SU-DHL-6 (cell line): Measurements from ENCODE around the gene FAM3A.

Experiments
- H2AFZ ChIP-seq: fragments of 200-600 bp; sonication (generic); 2 replicates; pipeline ENCODE4 v1.6.1; 2014; ENCODE audit warnings: low read depth, mild to moderate bottlenecking, moderate library complexity, mixed read lengths, antibody characterized with exemption, low read length; ENCODE audit not compliant: severe bottlenecking
- H3F3A ChIP-seq: fragments of 200-600 bp; shearing (Covaris generic); 2 replicates; pipeline ENCODE4 v1.6.0; 2016; ENCODE audit warnings: antibody characterized with exemption, mild to moderate bottlenecking; ENCODE audit not compliant: insufficient read depth
- H3K27ac ChIP-seq: fragments of 200-600 bp; sonication (generic); 2 replicates; pipeline ENCODE4 v1.5.1; 2016; ENCODE audit warnings: low read depth, mild to moderate bottlenecking, low read length, moderate library complexity, mixed read lengths
- H3K27me3 ChIP-seq: fragments of 200-600 bp; sonication (generic), shearing (Covaris generic); 2 replicates; pipeline ENCODE4 v1.6.0; 2014; ENCODE audit warnings: mild to moderate bottlenecking, low read length
- H3K36me3 ChIP-seq: fragments of 200-600 bp; sonication (generic); 2 replicates; pipeline ENCODE4 v1.6.1; 2014; ENCODE audit warnings: mild to moderate bottlenecking, low read length, mixed read lengths
- H3K4me2 ChIP-seq: fragments of 300-600, 200-600 bp; shearing (Covaris generic), sonication (generic); 2 replicates; pipeline ENCODE4 v1.6.0; 2014; ENCODE audit warnings: low read length, low read depth, mild to moderate bottlenecking; ENCODE audit not compliant: poor library complexity, severe bottlenecking
- H3K4me3 ChIP-seq: fragments of 200-600 bp; sonication (generic); 2 replicates; pipeline ENCODE4 v1.5.1; 2014; ENCODE audit warnings: antibody characterized with exemption, low read length, mild to moderate bottlenecking, mixed read lengths; ENCODE audit not compliant: insufficient read depth, poor library complexity, severe bottlenecking
- H3K79me2 ChIP-seq: fragments of 200-600 bp; sonication (generic); 2 replicates; pipeline ENCODE4 v1.6.1; 2014; ENCODE audit warnings: mild to moderate bottlenecking, low read length, moderate library complexity; ENCODE audit not compliant: insufficient read depth
- H3K9ac ChIP-seq: fragments of 200-600 bp; sonication (generic); 2 replicates; pipeline ENCODE4 v1.7.0; 2014; ENCODE audit warnings: mild to moderate bottlenecking, low read length
- H3K9me2 ChIP-seq: fragments of 200-600 bp; sonication (generic); replicated peaks from 2 replicates; pipeline ENCODE4 v1.6.1; 2014; ENCODE audit warnings: low read length; ENCODE audit not compliant: insufficient read depth
- H3K9me3 ChIP-seq: fragments of 200-600 bp; sonication (generic); 2 replicates; pipeline ENCODE4 v1.6.1; 2014; ENCODE audit warnings: low read length, mixed read lengths; ENCODE audit not compliant: insufficient read depth
- H4K20me1 ChIP-seq: fragments of 200-600 bp; sonication (generic); 2 replicates; pipeline ENCODE4 v1.6.1; 2014; ENCODE audit warnings: low read depth, mild to moderate bottlenecking, antibody characterized with exemption, low read length, moderate library complexity, mixed read lengths
- EZH2phosphoT487 ChIP-seq: fragments of 200-600 bp; sonication (generic), shearing (Covaris generic); conservative IDR thresholded peaks from 2 replicates; pipeline ENCODE4 v1.6.1; 2018; ENCODE audit warnings: mild to moderate bottlenecking, antibody characterized with exemption, low read length, moderate library complexity, mixed read lengths
- TF ChIP-seq, protein P1 (sequence below): fragments of 200-600 bp; sonication (generic); IDR thresholded peaks from one replicate; pipeline ENCODE4 v1.5.1; 2017; ENCODE audit warnings: antibody characterized with exemption, mild to moderate bottlenecking, low read length, moderate library complexity; ENCODE audit not compliant: insufficient read depth, poor library complexity, severe bottlenecking

Gene FAM3A

DNA sequence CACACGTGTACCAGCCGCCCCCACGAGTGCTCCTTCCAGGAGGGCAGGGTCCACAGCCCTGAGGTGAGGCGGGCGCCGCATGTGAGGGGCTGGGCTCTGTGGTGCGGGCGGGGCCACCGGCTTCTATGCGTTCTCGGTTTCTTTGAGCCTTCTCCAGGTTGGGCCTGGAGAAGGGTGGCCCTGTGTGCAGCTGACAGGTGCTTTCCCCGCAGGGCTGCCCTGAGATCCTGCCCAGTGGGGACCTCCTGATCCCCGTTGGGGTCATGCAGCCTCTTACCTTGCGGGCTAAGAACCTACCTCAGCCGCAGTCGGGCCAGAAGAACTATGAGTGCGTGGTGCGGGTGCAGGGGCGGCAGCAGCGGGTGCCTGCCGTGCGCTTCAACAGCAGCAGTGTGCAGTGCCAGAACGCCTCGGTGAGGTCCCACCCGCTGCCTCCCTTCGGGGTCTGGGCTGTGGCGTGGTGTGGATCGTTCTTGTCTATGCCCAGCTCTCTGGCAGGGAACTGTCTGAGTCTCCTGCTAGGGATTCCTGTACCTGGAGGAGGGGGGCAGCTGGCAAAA, 51.1 kb downstream of the FAM3A start:
- Histone ChIP-seq H3K36me3 (no peaks in the 10 kb centered on the region), H3K9ac (no peak overlapping the region)

DNA sequence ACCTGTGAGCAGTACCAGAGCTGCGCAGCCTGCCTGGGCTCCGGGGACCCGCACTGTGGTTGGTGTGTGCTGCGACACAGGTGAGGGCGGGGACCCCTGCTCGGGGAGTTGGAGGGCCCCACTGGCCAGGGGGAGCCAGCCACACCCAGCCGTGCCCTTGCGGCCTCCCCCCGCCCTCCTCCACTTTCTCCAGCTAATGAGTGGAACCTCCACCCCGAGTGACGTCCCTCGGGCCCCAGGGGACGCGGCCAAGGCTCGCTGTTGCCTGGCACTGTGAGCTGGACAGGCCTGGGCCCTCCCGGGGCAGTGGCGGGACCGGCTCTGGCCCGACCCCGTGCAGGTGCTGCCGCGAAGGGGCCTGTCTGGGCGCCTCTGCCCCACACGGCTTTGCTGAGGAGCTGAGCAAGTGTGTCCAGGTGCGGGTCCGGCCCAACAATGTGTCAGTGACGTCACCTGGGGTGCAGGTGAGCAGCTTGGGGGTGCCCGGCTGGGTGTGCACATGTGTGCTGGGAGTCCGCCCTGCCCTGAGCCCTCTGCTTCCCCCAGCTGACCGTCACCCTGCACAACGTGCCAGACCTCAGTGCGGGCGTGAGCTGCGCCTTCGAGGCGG, 52.3 kb downstream of the FAM3A start:
- Histone ChIP-seq H3K79me2 (peaks cover 7% of the 10 kb centered on the region), H3K4me3 (no peak overlapping the region), H3K27me3 (no peaks in the 10 kb centered on the region), H3K9me2 (no peaks in the 10 kb centered on the region), H3K4me2 (no peak overlapping the region), H3K9ac (no peak overlapping the region), H3K36me3 (no peaks in the 10 kb centered on the region), H4K20me1 (no peaks in the 10 kb centered on the region), H3F3A (no peaks in the 10 kb centered on the region), H3K9me3 (no peaks in the 10 kb centered on the region), H2AFZ (no peak overlapping the region), H3K27ac (no peak overlapping the region)
- no peak for TF ChIP-seq EZH2phosphoT487
- TF ChIP-seq, protein P1, sequence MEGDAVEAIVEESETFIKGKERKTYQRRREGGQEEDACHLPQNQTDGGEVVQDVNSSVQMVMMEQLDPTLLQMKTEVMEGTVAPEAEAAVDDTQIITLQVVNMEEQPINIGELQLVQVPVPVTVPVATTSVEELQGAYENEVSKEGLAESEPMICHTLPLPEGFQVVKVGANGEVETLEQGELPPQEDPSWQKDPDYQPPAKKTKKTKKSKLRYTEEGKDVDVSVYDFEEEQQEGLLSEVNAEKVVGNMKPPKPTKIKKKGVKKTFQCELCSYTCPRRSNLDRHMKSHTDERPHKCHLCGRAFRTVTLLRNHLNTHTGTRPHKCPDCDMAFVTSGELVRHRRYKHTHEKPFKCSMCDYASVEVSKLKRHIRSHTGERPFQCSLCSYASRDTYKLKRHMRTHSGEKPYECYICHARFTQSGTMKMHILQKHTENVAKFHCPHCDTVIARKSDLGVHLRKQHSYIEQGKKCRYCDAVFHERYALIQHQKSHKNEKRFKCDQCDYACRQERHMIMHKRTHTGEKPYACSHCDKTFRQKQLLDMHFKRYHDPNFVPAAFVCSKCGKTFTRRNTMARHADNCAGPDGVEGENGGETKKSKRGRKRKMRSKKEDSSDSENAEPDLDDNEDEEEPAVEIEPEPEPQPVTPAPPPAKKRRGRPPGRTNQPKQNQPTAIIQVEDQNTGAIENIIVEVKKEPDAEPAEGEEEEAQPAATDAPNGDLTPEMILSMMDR = no peak

More for the DNA sequence above, 51.1 kb downstream of the FAM3A start:
- H3K4me2 ChIP-seq = no peak overlapping the region
- no peak overlapping the region for H2AFZ ChIP-seq
- H3K27me3 ChIP-seq = no peaks in the 10 kb centered on the region
- no peak for TF ChIP-seq EZH2phosphoT487
- TF ChIP-seq, protein P1 = no peak
- no peaks in the 10 kb centered on the region for H3F3A ChIP-seq
- no peaks in the 10 kb centered on the region for H4K20me1 ChIP-seq
- no peak overlapping the region for H3K4me3 ChIP-seq
- no peaks in the 10 kb centered on the region for H3K9me2 ChIP-seq
- H3K27ac ChIP-seq = no peak overlapping the region
- H3K9me3 ChIP-seq = no peaks in the 10 kb centered on the region
- H3K79me2 ChIP-seq = no peaks in the 10 kb centered on the region

DNA sequence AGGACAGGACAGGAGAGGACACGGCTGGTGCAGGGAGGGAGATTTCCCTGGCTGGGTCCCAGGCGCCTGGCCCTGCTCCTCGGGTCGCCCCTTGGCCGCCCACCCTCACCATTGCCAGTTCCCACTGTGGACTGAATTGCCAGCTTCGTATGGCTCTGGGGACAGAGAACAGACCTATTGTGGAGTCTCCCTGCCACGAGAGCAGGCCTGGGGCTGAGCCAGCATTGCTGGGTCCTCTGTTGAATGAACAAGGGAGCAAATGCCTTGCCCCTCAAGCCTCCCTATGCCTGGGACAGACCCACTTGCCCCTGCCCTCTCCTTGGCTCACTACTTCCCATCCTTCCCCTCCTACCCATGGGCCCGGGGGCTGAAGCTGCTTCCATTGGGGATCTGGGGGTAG, 53.6 kb downstream of the FAM3A start:
- H3K36me3 ChIP-seq = no peaks in the 10 kb centered on the region
- 0 out of 2 replicates have a peak, but pooled peaks cover 1% of the 10 kb centered on the region for H3F3A ChIP-seq
- peaks cover 10% of the 10 kb centered on the region for H3K79me2 ChIP-seq
- H2AFZ ChIP-seq = no peak overlapping the region
- TF ChIP-seq, protein P1 = no peak
- TF ChIP-seq EZH2phosphoT487 = no peak
- H3K9me3 ChIP-seq = no peaks in the 10 kb centered on the region
- no peak overlapping the region for H3K27ac ChIP-seq
- no peak overlapping the region for H3K9ac ChIP-seq
- H4K20me1 ChIP-seq = no peaks in the 10 kb centered on the region
- no peak overlapping the region for H3K4me3 ChIP-seq
- H3K9me2 ChIP-seq = no peaks in the 10 kb centered on the region
- no peaks in the 10 kb centered on the region for H3K27me3 ChIP-seq
- H3K4me2 ChIP-seq = no peak overlapping the region
